Activated CD8-positive, alpha-beta memory T cell treated with anti-CD3 and anti-CD28 coated beads for 36 hours (primary cell): ENCODE measurements around the gene ANKRD62. TPM values are rescaled to one million over a fixed set of nuclear protein-coding genes. Genes with fewer than 3 reads are reported as not detected.
"Not testable (repeated sequence)": the region's sequence is repeated elsewhere in the genome, so short reads cannot be mapped to it uniquely, and the experiment has no call there.

Source experiments
- CTCF ChIA-PET: fragments of 350-600 bp; sonication (Branson Sonifier 250); formaldehyde crosslinking; loops from one replicate; lab custom pipeline; 2021; ENCODE audit warnings: antibody characterized with exemption; lab: Charles Lee
- POLR2A ChIA-PET: fragments of 350-600 bp; sonication (Branson Sonifier 250); formaldehyde crosslinking; loops from one replicate; lab custom pipeline; 2021; ENCODE audit warnings: antibody characterized with exemption; lab: Charles Lee
- total RNA-seq, 2 experiments: library from RNA; stranded (reverse); gene quantifications; one replicate each; pipeline ENCODE4 v1.2.3, GENCODE V29; 2021

Gene ANKRD62
- total RNA-seq, 2 experiments from 2014 or later, result not detected

DNA sequence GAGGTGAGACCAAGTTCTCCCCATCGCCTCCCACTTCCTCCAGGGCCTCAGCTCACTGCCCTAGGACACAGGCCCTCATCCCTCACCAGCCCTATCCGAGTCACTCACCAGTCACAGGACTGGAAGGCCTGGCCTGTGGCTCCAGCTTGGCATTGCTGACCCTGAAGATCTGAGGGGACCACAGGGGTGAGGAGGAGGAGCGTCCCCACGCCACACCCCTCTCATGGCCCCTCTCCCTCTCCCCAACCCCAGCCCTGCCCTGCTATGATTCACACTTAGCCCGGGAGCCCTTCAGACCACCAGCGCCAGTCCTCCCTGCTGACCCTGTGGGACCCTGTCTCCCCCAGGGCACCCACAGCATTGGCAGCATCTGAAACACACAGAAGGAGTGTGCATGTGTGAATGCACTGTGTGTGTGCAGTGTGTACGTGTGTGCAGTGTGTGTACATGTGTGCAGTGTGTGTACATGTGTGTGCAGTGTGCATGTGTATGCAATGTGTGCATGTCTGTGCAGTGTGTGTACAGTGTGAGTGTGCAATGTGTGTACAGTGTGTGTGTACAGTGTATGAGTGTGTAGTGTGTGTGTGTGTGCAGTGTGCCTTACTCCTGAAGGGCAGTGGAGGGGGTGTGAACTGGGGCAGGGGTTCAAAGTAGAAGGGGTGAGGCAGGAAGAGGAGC is 29.4 kb upstream of the ANKRD62 start:
- POLR2A ChIA-PET, result no interaction called here
- CTCF ChIA-PET, result no interaction called here

DNA sequence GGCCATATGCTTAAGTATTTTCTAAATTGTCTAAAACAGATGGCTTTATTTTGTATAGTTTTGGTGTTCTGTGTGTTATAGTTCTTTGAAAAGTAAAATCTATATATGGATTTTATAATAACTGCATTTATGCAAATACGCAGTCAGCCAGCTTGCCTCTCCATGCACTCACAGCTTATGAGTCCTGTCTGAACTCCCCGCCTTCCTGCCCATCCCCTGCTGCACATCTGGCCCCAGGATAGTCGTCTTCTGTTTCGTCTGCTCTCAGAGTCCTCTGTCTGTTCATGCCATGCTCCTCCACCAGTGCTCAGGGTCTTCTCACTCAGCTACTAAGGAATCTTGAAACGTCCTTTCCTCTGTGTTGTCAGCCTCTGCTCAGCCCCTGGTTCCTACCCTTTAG is 28.2 kb upstream of the ANKRD62 start:
- ChIA-PET POLR2A (no interaction called here), CTCF (no interaction called here)

DNA sequence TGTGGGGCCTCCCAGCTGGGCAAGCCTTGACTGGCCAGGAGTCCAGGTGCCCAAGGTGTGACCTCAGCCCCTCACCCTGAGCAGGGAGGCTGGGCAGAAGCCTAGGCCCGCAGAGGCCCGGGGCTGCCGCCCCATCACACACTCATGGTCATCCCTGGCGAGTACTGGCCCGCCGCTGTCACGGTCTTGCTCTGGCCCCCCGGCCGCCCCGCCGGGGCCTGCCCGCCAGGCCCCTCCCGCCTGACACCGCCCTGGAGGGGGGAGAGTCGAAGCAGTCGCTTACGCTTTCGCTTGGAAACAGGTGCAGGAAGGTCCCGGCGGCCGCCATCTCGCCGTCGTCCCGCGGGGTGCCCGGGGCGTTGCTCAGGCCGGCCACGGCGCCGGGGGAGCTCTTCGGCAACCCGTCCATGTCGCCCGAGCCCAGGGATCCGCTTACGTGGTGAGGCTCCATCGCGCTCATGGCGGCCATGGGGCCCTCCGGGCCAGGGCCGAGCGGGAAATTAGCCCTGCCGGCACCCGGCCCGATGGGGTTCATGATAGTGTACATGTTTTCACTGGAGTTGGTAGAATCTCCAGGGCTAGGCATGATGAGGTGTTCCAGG is 26.6 kb upstream of the ANKRD62 start:
- ChIA-PET POLR2A (no interaction called here), CTCF (no interaction called here)

DNA sequence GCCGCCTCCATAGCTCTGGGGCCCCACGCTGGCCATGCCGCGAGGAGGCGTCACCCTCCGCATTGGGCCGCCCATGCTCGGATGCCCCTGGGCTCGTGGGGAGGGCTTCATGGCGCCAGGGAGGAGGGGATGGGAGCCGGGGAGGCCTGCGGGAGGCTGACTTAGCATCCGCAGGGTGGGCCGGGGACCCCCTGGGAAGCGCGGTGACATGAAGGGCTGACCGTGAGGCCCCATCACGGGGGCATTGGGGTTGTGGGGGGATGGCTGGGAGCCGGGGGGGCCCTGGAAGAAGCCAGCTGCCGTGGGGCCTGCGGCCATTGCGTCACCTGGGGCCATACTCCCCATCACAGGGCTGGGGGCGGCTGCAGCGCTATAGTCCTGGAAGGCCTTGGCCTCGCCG is 26.0 kb upstream of the ANKRD62 start:
- ChIA-PET POLR2A (no interaction called here), CTCF (no interaction called here)

DNA sequence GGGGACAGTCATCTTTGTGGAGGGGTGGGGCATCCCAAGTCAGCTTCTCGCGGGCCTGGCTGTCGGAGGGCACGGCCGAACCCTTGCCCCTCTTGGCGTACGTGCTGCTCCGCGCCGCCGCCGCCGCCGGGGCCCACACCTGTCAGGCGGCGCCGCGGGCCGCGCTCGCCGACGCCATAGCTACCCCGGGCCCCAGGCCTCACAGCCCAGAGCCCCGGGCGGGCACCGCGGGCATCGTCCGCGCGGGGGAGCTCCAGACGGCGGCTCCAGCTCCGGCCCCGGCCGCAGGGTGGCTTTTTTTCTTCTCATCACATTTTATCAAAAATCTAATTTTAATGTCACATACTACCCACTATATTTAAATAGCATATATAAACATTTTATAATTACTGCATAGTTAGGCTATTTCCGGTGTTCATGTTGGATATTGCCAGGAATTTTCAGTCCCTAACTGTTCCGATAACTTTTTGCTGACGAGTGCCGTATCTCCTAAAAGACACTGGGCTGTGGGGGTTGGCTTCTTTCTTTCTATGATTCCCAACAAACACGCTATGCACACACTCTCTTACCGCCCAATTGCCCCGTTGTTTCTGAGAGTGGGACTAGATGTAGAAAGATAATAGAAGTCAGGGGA is 25.2 kb upstream of the ANKRD62 start:
- CTCF ChIA-PET, POLR2A ChIA-PET: not testable (repeated sequence)

DNA sequence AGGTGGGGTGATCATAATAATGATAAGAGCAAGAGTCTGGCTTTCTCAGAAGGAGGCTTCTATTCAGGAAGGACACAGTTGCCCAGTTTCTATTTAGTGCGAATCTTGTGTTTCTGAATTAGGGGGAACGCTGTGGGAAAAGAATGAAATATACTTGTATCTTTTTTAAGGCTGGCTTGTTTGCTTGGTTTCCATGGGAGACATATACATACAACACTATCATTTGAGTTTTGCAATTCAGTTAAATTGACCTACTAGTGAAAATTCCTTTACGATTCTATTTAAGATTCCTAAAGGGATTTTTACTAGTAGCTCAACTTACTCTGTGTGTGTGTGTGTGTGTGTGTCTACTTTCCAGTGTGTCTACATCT is 24.7 kb upstream of the ANKRD62 start:
- POLR2A ChIA-PET, result no interaction called here
- CTCF ChIA-PET, result no interaction called here

DNA sequence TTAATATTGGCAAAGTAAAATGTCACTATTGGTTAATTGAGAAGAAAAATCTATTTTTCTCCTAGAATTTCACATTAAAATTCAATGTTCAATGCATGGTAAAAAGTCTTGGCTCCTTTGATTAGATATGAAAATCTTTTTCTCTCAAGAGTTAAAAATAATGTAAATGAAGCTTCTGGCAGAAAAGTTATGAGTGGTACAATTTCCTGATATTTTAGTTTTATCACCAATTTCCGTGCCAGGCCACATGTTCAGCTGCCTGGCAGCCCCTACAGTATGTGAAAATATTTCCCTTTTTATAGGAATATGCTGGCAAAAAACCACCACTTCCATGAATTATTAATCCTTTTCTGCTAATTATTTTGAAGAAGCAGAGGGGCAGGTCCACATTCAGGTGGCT is 22.6 kb upstream of the ANKRD62 start:
- CTCF ChIA-PET, POLR2A ChIA-PET: not testable (repeated sequence)

DNA sequence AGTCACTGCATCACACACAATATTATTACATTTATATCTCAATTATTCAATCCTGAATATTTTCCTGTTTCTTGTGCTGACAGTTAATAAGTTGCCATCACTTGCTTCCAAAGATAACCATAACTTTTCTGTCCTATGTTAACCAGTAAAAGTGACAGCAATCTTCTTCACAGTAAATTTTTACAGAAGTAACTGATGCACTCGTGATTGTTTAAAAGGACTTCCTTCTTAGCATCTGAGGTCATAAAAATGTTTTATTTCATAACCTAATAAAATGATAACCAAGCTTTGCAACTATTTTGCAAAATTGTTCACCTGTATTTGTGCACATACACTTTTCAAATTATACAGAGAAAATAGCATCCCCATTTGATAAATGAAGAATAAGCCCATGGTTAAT is 20.6 kb upstream of the ANKRD62 start:
- CTCF ChIA-PET, result no interaction called here
- POLR2A ChIA-PET, result no interaction called here

DNA sequence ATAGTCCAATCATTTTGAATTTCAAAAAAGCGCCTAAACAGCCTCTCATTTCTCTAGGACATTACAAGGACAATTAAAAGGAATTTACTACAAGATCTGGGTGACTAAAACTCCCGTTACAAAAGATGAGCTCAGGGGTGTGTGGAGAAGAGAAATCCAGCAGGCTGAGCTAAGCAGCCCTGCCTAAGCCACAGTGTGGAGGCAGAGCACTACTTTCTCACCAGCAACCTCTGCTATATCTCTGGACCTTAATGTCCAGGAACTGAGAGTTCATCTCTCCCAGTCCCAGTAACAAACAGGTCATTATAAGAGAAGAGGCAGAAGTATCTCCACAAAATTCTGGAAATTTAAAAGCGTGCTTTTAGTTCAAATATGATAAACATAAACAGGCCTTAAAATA is 18.9 kb upstream of the ANKRD62 start:
- ChIA-PET POLR2A (no interaction called here), CTCF (no interaction called here)

DNA sequence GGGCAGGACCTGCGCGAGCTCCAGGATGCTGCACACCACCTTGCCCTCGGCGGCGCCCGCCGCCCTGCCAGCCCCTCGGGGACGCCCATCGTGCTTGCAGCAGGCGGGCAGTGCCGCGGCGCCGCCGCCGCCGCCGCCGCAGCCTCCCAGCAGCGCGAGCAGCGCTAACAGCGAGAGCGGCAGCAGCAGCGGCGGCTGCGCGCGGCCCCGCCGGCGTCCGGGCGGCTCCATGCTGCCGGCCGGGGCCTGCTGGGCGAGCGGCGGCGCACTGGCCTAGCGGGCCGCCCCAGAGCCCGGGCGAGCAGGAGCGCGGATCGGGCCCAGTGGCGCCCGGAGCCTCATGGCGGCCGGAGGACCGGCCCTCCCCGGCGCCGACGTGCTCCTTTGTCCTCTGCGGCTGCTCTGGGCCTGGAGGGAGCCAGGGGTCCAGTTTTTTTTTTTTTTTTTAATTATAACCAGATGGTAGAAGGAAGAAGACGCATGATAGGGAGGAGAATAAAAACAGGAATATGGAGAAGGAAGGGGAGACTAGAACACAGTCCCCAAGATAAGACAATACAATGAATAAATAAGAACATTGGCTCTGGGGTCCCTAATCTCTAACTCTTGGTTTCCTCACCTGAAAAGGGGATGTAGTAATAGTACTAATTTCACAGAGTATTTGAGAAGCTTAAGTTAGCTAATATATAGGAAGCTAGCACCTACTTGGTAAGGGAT is 17.1 kb upstream of the ANKRD62 start:
- CTCF ChIA-PET, result no interaction called here
- POLR2A ChIA-PET, result no interaction called here

DNA sequence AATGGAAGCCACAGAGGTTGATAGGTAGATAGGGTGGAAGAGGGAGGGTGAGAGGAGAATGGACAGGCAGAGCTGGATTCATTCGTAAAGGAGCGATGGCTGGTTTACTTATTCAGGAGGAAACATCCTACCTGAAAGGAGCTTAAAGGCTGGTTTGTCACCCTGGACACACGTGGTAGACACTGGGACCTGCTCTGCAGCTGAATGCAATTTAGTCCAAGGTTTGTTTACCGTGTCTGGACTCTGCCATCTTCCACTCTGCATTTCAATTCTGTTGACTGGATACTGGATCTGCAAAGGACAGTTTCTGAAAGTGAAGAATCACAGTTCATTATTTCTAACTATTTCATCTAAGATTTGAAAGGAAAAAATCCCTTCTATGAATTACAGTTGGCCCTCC is 15.6 kb upstream of the ANKRD62 start:
- CTCF ChIA-PET, POLR2A ChIA-PET: not testable (repeated sequence)

DNA sequence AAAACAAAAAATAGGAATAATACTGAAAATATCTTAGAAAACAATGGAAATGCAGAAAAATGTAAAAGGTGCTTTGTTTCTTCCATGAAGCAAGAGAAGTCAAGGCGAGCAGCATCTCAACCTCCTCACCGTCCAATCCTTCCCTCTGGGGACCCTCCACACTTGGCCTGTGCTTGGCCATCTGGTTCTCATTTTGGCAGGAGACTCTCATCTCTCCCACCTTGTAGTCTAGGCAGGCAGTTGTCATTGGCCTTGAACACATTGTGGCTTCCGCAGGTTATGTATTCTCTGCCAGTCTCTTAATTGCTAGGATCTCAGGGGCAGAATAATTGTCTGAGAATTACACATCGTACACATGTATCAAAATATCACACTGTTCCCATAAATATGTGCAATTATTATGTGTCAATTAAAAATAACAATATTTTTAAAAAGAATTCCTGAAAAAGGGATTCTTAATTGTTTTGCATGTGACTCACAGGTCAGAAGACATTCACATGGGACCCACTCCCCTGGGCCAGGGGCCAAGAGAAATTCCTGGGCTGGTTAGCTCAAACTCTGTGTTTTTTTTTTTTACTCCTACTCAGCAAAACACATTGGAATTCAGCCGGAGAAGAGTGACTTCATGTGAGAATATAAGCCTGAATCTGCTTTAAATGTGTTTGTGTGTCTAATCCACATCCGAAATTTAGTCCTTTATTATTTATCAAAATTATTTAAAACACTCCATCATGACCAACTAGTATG is 14.0 kb upstream of the ANKRD62 start:
- POLR2A ChIA-PET, result no interaction called here

DNA sequence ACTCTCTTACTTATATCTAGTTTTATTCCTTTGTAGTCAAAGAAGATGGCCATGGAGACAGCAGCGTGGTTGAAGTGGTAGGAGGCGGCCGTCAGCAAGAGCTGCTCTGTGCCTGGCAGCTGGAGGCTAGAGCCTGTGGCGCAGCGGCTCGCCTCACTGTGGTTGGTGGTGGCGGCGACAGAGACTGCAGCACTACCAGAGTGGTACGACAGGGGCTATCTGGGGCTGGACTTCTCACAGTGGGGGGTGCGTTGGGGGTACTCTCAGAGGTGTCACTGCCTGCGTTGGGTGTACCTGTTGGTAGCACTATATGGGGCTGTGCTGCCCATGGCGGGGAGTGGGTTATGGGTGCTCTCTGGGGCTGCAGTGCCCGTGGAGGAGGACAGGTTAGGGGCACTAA is 8.5 kb upstream of the ANKRD62 start:
- ChIA-PET CTCF (no interaction called here), POLR2A (no interaction called here)

More for the DNA sequence above, 14.0 kb upstream of the ANKRD62 start:
- CTCF ChIA-PET, result no interaction called here

DNA sequence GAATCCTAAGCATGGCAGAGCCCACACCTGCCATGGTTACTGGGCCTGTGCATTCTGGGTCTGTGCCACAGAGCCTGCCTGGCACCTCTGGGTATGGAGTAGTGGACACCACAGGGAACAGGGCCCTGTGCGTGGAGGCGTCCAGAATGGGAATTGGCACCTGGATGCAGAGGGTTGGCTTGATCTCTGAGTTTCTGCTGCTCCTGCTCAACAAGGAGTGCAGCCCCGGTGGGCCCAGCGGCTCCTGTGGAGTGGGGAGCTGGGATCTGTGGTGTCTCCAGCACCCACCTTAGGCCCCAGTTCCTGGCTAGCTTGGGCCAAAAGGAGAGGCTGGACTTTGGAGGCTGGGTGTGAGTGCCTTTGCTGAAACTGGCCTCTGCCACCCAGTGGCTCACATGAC is 7.9 kb upstream of the ANKRD62 start:
- POLR2A ChIA-PET, result no interaction called here

DNA sequence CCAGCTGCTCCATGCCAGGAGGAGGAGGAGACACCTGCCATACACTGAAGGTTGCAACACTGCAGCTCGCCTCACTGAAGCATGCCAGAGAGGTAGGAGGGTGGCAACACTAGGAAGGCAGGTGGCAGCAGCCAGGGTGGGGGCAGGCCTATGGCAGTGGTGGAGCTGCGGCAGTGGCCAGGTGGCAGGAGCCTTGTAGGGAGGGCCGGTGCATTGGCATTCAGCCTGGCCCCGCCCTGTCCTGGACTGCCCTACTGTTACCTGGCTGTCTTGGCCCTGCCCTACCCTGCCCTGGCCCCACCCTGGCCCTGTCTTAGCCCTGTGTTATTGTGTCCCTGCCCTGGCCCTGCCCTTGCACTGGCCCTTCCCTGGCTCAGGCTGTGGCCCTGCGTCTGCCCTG is 7.4 kb upstream of the ANKRD62 start:
- ChIA-PET POLR2A (no interaction called here), CTCF (no interaction called here)

More for the DNA sequence above, 7.9 kb upstream of the ANKRD62 start:
- CTCF ChIA-PET, result no interaction called here

DNA sequence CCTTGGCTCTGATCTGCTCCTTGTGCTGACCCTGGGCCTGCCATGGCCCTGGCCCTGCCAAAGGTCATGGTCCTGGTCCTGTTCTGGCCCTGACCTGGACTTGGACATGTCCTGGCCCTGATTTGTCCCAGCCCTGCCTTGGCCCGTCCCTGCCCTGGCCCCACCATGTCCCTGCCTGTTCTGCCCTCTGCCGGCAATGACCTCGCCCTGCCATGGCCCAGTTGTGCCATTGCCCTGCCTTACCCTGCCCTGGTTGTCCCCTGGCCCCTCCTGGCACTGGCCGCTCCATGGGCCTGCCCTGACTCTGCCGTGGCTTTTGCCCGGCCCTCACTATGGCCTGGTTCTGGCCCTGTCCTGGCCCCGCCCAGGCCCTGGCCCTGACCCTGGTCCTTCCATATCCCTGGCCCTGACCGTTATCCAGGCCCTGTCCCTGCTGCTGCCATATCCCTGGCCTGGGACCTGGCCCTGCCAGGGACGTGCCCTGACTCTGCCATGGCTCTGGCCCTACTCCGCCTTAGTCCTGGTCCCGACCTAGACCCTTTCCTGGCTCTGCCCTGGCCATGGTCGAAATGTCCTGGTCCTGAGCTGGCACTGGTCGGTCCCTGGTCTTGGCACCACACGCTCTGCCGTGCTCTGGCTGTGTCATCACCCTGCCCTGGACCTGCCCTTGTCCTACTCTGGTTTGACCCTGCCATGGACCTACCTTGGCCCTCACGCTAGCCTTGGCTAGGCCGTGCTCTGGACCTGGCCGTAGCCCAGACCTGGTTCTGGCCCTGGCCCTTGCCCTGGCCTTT is 6.8 kb upstream of the ANKRD62 start:
- POLR2A ChIA-PET, result no interaction called here
- CTCF ChIA-PET, result no interaction called here

DNA sequence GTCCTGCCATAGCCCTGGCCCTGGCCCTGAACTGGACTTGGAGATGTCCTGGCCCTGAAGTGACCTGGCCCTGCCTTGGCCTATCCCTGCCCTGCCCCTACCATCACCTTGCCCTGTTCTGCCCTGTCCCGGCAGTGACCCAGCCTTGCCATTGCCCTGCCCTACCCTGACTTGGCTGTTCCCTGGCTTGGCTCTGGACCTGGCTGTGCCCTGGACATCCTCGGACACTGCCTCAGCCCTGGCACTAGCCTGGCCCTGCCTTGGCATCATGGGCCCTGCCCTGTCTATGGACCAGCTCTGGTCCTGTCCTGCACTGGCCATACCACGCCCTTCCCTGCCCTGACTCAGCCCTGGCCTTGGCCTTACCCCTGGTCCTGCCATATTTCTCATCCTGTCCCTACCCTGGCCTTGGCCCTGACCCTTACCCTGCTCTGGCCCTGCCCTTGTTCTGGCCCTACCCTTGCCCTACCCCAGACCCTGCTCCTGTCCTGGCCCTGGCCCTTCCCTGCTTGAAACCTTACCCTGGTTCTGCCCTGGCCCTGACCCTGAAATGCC is 6.1 kb upstream of the ANKRD62 start:
- CTCF ChIA-PET, result no interaction called here
- POLR2A ChIA-PET, result no interaction called here

DNA sequence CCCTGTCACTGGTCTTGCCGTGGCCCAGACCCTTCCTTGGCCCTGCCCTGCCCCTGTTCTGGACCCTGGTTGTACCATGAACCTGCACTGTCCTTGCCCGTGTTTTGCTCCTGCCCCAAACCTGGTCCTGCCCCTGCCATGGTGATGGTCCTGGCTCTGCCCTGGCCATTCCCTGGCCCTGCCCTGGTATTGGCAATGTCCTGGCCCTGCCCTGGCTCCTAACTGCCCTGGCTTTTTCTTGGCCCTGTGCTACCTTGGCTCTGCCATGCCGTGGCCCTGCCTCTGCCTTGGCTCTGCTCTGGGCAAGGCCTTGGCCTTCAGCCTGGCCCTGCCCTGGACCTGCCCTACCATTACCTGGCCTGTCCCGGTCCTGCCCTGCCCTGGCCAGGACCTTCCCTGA is 5.5 kb upstream of the ANKRD62 start:
- CTCF ChIA-PET, result no interaction called here
- POLR2A ChIA-PET, result no interaction called here
